SK-N-SH treated with all-trans-retinoic acid at 6 μM for 48 hours (cell line): ENCODE data around the gene MIS18A.

Experiments used
- ATAC-seq: fragments of 200-7000 bp; cut with Tn5 transposase; 3 replicates; pipeline ENCODE4 v1.9.1; 2020; ENCODE audit warnings: mild to moderate bottlenecking, moderate library complexity
- ARNTL ChIP-seq: fragments of 450-650 bp; formaldehyde crosslinking; IDR thresholded peaks from 2 replicates; pipeline ENCODE4 v1.5.0; 2020; ENCODE audit warnings: low read depth, mild to moderate bottlenecking, moderate library complexity, borderline replicate concordance
- CSDC2 ChIP-seq: fragments of 250-450 bp; sonication (Bioruptor Pico); IDR thresholded peaks from 2 replicates; pipeline ENCODE4 v1.5.0; 2020; ENCODE audit warnings: mild to moderate bottlenecking, moderate library complexity
- ESRRG ChIP-seq: fragments of 250-450 bp; sonication (Bioruptor Pico); IDR thresholded peaks from 2 replicates; pipeline ENCODE4 v1.6.1; 2021; ENCODE audit warnings: mild to moderate bottlenecking
- GLIS3 ChIP-seq: fragments of 250-450 bp; sonication (Bioruptor Pico); IDR thresholded peaks from 2 replicates; pipeline ENCODE4 v1.5.0; 2020; ENCODE audit warnings: mild to moderate bottlenecking, moderate library complexity
- ISL1 ChIP-seq: fragments of 250-450 bp; sonication (Bioruptor Pico); IDR thresholded peaks from 2 replicates; pipeline ENCODE4 v2.1.2; 2022; ENCODE audit warnings: mild to moderate bottlenecking, moderate library complexity
- OSR1 ChIP-seq: fragments of 250-450 bp; sonication (Bioruptor Pico); IDR thresholded peaks from 2 replicates; pipeline ENCODE4 v1.8.0; 2022; ENCODE audit warnings: moderate library complexity, mild to moderate bottlenecking, inconsistent platforms
- RARB ChIP-seq: fragments of 250-450 bp; sonication (Bioruptor Pico); IDR thresholded peaks from 2 replicates; pipeline ENCODE4 v1.8.0; 2021; ENCODE audit warnings: mild to moderate bottlenecking, moderate library complexity
- SNAI2 ChIP-seq: fragments of 250-450 bp; sonication (Bioruptor Pico); IDR thresholded peaks from 2 replicates; pipeline ENCODE4 v1.5.0; 2020; ENCODE audit warnings: mild to moderate bottlenecking, moderate library complexity
- TCF4 ChIP-seq: fragments of 250-450 bp; sonication (Bioruptor Pico); IDR thresholded peaks from 2 replicates; pipeline ENCODE4 v1.8.0; 2021; ENCODE audit warnings: mild to moderate bottlenecking, moderate library complexity, borderline replicate concordance
- TOX ChIP-seq: fragments of 250-450 bp; sonication (Bioruptor Pico); IDR thresholded peaks from 2 replicates; pipeline ENCODE4 v1.8.0; 2021; ENCODE audit warnings: mild to moderate bottlenecking, moderate library complexity, borderline replicate concordance
- ZC3H10 ChIP-seq: fragments of 250-450 bp; sonication (Bioruptor Pico); IDR thresholded peaks from 2 replicates; pipeline ENCODE4 v1.5.1; 2021; ENCODE audit warnings: mild to moderate bottlenecking, moderate library complexity
- ZFP3 ChIP-seq: fragments of 250-450 bp; sonication (Bioruptor Pico); IDR thresholded peaks from 2 replicates; pipeline ENCODE4 v1.5.0; 2020; ENCODE audit warnings: mild to moderate bottlenecking, moderate library complexity
- ZFP30 ChIP-seq: fragments of 450-650 bp; formaldehyde crosslinking; IDR thresholded peaks from 2 replicates; pipeline ENCODE4 v1.5.0; 2022; ENCODE audit warnings: mild to moderate bottlenecking, moderate library complexity
- ZNF565 ChIP-seq: fragments of 450-650 bp; formaldehyde crosslinking; conservative IDR thresholded peaks from 2 replicates; pipeline ENCODE4 v1.5.0; 2020; ENCODE audit warnings: low read depth, mild to moderate bottlenecking, moderate library complexity
- ZNF70 ChIP-seq: fragments of 450-650 bp; formaldehyde crosslinking; IDR thresholded peaks from 2 replicates; pipeline ENCODE4 v1.5.0; 2020; ENCODE audit warnings: mild to moderate bottlenecking, moderate library complexity
- ZNF8 ChIP-seq: fragments of 450-650 bp; formaldehyde crosslinking; IDR thresholded peaks from 2 replicates; pipeline ENCODE4 v1.5.0; 2020; ENCODE audit warnings: mild to moderate bottlenecking, moderate library complexity
- TF ChIP-seq, protein P1 (sequence below): fragments of 250-450 bp; sonication (Bioruptor Pico); IDR thresholded peaks from 2 replicates; pipeline ENCODE4 v1.8.0; 2020; ENCODE audit warnings: mild to moderate bottlenecking, moderate library complexity, borderline replicate concordance
- TF ChIP-seq, protein P2 (sequence below): fragments of 250-450 bp; sonication (Bioruptor Pico); IDR thresholded peaks from 2 replicates; pipeline ENCODE4 v1.5.0; 2020; ENCODE audit warnings: mild to moderate bottlenecking, moderate library complexity
- TF ChIP-seq, protein P3 (sequence below): fragments of 250-450 bp; sonication (Bioruptor Pico); IDR thresholded peaks from 2 replicates; pipeline ENCODE4 v1.5.1; 2020; ENCODE audit warnings: low read depth, mild to moderate bottlenecking, moderate library complexity

Gene MIS18A

DNA sequence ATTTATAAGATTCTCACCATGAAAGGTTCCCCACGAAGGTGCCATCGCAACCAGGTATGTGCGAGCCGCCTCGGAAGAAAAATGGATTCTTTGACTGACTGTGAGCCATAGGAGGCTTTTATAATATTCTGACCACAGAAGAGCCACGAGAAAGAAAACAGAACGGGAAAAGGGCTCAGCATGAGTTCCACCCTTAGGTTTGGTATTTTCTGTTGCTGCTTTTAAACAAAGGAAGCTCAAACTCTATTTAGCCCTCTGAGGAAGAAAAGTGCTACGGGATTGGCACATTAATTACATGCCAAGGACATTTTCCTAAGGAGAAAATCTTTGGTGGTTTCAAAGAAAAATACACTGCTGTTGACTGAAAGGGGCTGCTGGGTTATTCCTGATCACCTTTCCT is 39.3 kb downstream of the MIS18A start:
- no peak for ATAC-seq
- TF ChIP-seq ISL1 (CRISPR knock-in tag), result no peak
- no peak for TF ChIP-seq OSR1 (CRISPR knock-in tag)
- TF ChIP-seq, protein P1, sequence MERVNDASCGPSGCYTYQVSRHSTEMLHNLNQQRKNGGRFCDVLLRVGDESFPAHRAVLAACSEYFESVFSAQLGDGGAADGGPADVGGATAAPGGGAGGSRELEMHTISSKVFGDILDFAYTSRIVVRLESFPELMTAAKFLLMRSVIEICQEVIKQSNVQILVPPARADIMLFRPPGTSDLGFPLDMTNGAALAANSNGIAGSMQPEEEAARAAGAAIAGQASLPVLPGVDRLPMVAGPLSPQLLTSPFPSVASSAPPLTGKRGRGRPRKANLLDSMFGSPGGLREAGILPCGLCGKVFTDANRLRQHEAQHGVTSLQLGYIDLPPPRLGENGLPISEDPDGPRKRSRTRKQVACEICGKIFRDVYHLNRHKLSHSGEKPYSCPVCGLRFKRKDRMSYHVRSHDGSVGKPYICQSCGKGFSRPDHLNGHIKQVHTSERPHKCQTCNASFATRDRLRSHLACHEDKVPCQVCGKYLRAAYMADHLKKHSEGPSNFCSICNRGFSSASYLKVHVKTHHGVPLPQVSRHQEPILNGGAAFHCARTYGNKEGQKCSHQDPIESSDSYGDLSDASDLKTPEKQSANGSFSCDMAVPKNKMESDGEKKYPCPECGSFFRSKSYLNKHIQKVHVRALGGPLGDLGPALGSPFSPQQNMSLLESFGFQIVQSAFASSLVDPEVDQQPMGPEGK, result no peak
- TF ChIP-seq ZNF70 (CRISPR knock-in tag), result no peak
- no peak for TF ChIP-seq ZNF8
- no peak for TF ChIP-seq ZFP30 (CRISPR knock-in tag)
- TF ChIP-seq GLIS3 (CRISPR knock-in tag), result no peak
- no peak for TF ChIP-seq ARNTL (CRISPR knock-in tag)
- no peak for TF ChIP-seq ZC3H10

DNA sequence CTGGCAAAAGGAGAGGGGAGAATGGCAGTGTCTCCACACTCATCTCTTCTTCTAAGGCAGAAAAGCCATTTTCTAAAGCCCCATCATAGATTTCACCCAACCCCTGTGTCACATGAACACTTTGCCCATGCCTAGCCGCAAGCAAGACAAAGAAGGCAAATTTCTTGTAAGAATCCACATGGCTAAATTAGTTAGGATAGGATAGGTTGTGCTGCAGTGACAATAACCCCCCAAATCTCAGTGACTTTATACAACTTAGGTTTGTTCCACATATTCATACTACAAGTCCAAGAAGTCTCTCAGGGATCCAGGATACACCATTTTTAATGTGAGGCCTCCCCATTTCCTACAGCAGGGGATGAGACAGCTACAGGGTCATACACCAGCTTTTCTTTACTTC is 40.8 kb downstream of the MIS18A start:
- TF ChIP-seq ESRRG (no peak), ZFP3 (CRISPR knock-in tag) (no peak), OSR1 (CRISPR knock-in tag) (no peak), ISL1 (CRISPR knock-in tag) (no peak), SNAI2 (CRISPR knock-in tag) (no peak), ZFP30 (CRISPR knock-in tag) (no peak), TCF4 (CRISPR knock-in tag) (no peak), CSDC2 (CRISPR knock-in tag) (no peak), RARB (CRISPR knock-in tag) (no peak), ARNTL (CRISPR knock-in tag) (no peak), ZC3H10 (no peak), TOX (CRISPR knock-in tag) (no peak), ZNF70 (CRISPR knock-in tag) (no peak)
- TF ChIP-seq, protein P2, sequence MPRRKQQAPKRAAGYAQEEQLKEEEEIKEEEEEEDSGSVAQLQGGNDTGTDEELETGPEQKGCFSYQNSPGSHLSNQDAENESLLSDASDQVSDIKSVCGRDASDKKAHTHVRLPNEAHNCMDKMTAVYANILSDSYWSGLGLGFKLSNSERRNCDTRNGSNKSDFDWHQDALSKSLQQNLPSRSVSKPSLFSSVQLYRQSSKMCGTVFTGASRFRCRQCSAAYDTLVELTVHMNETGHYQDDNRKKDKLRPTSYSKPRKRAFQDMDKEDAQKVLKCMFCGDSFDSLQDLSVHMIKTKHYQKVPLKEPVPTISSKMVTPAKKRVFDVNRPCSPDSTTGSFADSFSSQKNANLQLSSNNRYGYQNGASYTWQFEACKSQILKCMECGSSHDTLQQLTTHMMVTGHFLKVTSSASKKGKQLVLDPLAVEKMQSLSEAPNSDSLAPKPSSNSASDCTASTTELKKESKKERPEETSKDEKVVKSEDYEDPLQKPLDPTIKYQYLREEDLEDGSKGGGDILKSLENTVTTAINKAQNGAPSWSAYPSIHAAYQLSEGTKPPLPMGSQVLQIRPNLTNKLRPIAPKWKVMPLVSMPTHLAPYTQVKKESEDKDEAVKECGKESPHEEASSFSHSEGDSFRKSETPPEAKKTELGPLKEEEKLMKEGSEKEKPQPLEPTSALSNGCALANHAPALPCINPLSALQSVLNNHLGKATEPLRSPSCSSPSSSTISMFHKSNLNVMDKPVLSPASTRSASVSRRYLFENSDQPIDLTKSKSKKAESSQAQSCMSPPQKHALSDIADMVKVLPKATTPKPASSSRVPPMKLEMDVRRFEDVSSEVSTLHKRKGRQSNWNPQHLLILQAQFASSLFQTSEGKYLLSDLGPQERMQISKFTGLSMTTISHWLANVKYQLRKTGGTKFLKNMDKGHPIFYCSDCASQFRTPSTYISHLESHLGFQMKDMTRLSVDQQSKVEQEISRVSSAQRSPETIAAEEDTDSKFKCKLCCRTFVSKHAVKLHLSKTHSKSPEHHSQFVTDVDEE (CRISPR knock-in tag), result no peak
- TF ChIP-seq, protein P1, result no peak
- TF ChIP-seq, protein P3, sequence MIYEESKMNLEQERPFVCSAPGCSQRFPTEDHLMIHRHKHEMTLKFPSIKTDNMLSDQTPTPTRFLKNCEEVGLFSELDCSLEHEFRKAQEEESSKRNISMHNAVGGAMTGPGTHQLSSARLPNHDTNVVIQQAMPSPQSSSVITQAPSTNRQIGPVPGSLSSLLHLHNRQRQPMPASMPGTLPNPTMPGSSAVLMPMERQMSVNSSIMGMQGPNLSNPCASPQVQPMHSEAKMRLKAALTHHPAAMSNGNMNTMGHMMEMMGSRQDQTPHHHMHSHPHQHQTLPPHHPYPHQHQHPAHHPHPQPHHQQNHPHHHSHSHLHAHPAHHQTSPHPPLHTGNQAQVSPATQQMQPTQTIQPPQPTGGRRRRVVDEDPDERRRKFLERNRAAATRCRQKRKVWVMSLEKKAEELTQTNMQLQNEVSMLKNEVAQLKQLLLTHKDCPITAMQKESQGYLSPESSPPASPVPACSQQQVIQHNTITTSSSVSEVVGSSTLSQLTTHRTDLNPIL (CRISPR knock-in tag), result no peak
- TF ChIP-seq, all 23 proteins: peak for 0
- ATAC-seq, result no peak

DNA sequence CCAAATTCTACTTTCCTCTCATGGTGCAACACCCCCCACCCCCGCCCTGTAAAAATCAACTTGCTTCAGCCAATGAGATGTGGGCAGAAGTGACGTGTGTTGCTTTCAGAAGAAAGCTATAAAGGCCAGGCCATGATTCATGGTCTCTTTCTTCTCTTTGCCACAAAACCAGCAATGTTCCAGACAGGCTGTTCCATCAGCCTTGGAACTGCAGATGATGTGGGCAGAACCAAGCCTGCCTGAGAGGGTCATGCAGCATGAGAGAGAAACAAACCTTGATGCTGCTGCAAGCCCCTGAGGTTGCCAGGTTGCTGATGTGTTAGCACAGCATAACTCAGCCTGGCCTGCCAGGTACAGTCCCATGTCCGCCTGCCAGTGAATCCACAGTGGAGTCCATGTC is 41.8 kb downstream of the MIS18A start:
- ATAC-seq, result no peak
- TF ChIP-seq ZNF565 (CRISPR knock-in tag) (no peak), ISL1 (CRISPR knock-in tag) (no peak), TCF4 (CRISPR knock-in tag) (no peak), OSR1 (CRISPR knock-in tag) (no peak)
- TF ChIP-seq, protein P1, result no peak
